Measurements from ENCODE around the gene PON3. TPM values are rescaled to one million over a fixed set of nuclear protein-coding genes. Genes with fewer than 3 reads are reported as not detected.

The PON3 gene
- total RNA-seq, 2 experiments from 2014 or later: not detected

GRCh38 chr7:95398155-95398940, 2.2 kb upstream of the PON3 start:
- H3K4me2 ChIP-seq (ENCODE audit: low read length): no peak overlapping the region
- H3K9me3 ChIP-seq (ENCODE audit: low read length): no peaks in the 10 kb centered on the region
- TF ChIP-seq CTCF (conservative IDR thresholded peaks at IDR 0.05; ENCODE audit: low read length): no peak
- no peak for TF ChIP-seq EZH2phosphoT487 (IDR thresholded peaks at IDR 0.05; ENCODE audit: borderline replicate concordance, low read depth, low read length)
- no peaks in the 10 kb centered on the region for H3K36me3 ChIP-seq (ENCODE audit: insufficient read depth, low read length)
- intact Hi-C loops (cut with micrococcal nuclease; ENCODE audit: unreplicated experiment): no loop called here
- no peak overlapping the region for H3K4me3 ChIP-seq (ENCODE audit: low read depth, low read length, poor library complexity, severe bottlenecking)
- no TSS peak for BruUV-seq (replicated peaks)
- no peak overlapping the region for H2AFZ ChIP-seq (ENCODE audit: low read length)
- DNase-seq (ENCODE audit: low spot score): no peak
- ChIA-PET POLR2A (interaction anchor here (0.6 kb wide), 1 partner anchor 743 kb away, joined by 3 read pairs; no protein-coding TSS in a partner anchor), CTCF (ENCODE audit: unreplicated experiment) (no interaction called here)
- no peak overlapping the region for H3K27ac ChIP-seq (ENCODE audit: low read depth, low read length, poor library complexity, severe bottlenecking)
- no peaks in the 10 kb centered on the region for H3K4me1 ChIP-seq (ENCODE audit: insufficient read depth, low read length, poor library complexity, severe bottlenecking)
- no peaks in the 10 kb centered on the region for H3K9me2 ChIP-seq (ENCODE audit: insufficient read depth, low read length)
- H4K20me1 ChIP-seq (ENCODE audit: insufficient read depth, low read length): no peaks in the 10 kb centered on the region
- H3K79me2 ChIP-seq (ENCODE audit: insufficient read depth, low read depth, low read length): no peaks in the 10 kb centered on the region

GRCh38 chr7:95397381-95397780, 1.2 kb upstream of the PON3 start:
- Histone ChIP-seq H3K4me1 (ENCODE audit: insufficient read depth, low read length, poor library complexity, severe bottlenecking) (no peaks in the 10 kb centered on the region), H3K4me2 (ENCODE audit: low read length) (no peak overlapping the region), H3K9me3 (ENCODE audit: low read length) (no peaks in the 10 kb centered on the region), H4K20me1 (ENCODE audit: insufficient read depth, low read length) (no peaks in the 10 kb centered on the region), H3K4me3 (ENCODE audit: low read depth, low read length, poor library complexity, severe bottlenecking) (no peak overlapping the region), H3K9me2 (ENCODE audit: insufficient read depth, low read length) (no peaks in the 10 kb centered on the region), H3K36me3 (ENCODE audit: insufficient read depth, low read length) (no peaks in the 10 kb centered on the region), H2AFZ (ENCODE audit: low read length) (no peak overlapping the region), H3K27ac (ENCODE audit: low read depth, low read length, poor library complexity, severe bottlenecking) (no peak overlapping the region), H3K79me2 (ENCODE audit: insufficient read depth, low read depth, low read length) (no peaks in the 10 kb centered on the region)
- ChIA-PET CTCF (ENCODE audit: unreplicated experiment) (no interaction called here), POLR2A (no interaction called here)
- TF ChIP-seq EZH2phosphoT487 (IDR thresholded peaks at IDR 0.05; ENCODE audit: borderline replicate concordance, low read depth, low read length) (no peak), CTCF (conservative IDR thresholded peaks at IDR 0.05; ENCODE audit: low read length) (no peak)
- intact Hi-C loops (cut with micrococcal nuclease; ENCODE audit: unreplicated experiment): no loop called here
- no TSS peak for BruUV-seq (replicated peaks)
- DNase-seq (ENCODE audit: low spot score): no peak

GRCh38 chr7:95395755-95396135, 430 bp downstream of the PON3 start:
- intact Hi-C loops (cut with micrococcal nuclease; ENCODE audit: unreplicated experiment): no loop called here
- H3K36me3 ChIP-seq (ENCODE audit: insufficient read depth, low read length): no peaks in the 10 kb centered on the region
- CTCF ChIA-PET (ENCODE audit: unreplicated experiment): no interaction called here
- no peak overlapping the region for H3K27ac ChIP-seq (ENCODE audit: low read depth, low read length, poor library complexity, severe bottlenecking)
- no peak for DNase-seq (ENCODE audit: low spot score)
- POLR2A ChIA-PET: no interaction called here
- H2AFZ ChIP-seq (ENCODE audit: low read length): no peak overlapping the region
- no peak overlapping the region for H3K4me2 ChIP-seq (ENCODE audit: low read length)
- H3K4me3 ChIP-seq (ENCODE audit: low read depth, low read length, poor library complexity, severe bottlenecking): no peak overlapping the region
- H3K79me2 ChIP-seq (ENCODE audit: insufficient read depth, low read depth, low read length): no peaks in the 10 kb centered on the region
- no peaks in the 10 kb centered on the region for H3K9me3 ChIP-seq (ENCODE audit: low read length)
- no peaks in the 10 kb centered on the region for H3K9me2 ChIP-seq (ENCODE audit: insufficient read depth, low read length)
- BruUV-seq (replicated peaks): no TSS peak
- H3K4me1 ChIP-seq (ENCODE audit: insufficient read depth, low read length, poor library complexity, severe bottlenecking): no peaks in the 10 kb centered on the region
- H4K20me1 ChIP-seq (ENCODE audit: insufficient read depth, low read length): no peaks in the 10 kb centered on the region
- no peak for TF ChIP-seq EZH2phosphoT487 (IDR thresholded peaks at IDR 0.05; ENCODE audit: borderline replicate concordance, low read depth, low read length)
- no peak for TF ChIP-seq CTCF (conservative IDR thresholded peaks at IDR 0.05; ENCODE audit: low read length)

Measured in OCI-LY7 (cell line).